HG03521 (cell line): ENCODE measurements around the gene HTRA2.

Experiments used
- ATAC-seq: cut with Tn5 transposase; IDR thresholded peaks from one replicate; pipeline ENCODE4 v1.9.1; 2021; ENCODE audit warnings: mild to moderate bottlenecking, moderate library complexity; ENCODE audit not compliant: unreplicated experiment

The HTRA2 gene

DNA sequence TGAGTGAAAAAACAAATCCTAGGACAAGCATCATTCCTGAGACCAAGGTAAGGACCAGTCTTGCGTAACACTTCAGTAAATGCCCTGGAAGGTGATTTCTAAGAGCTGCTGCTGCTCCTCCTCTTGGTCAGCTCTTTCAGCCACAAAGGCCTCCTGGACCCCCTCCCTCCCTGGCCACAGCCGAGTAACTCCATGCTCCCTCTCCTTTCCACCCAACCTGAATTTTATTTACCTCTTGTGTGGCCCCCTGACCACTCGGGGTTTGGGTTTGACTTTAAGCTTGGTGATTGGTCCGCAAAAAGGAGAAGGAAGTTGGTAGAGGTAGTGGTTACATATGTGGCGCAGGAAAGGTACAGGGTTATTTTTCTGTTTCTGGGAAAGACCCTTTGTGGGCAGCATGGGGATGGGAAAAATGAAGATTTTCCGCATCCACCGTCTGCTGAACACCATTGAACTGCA lies 9.2 kb downstream of the HTRA2 start:
- ATAC-seq = no peak

DNA sequence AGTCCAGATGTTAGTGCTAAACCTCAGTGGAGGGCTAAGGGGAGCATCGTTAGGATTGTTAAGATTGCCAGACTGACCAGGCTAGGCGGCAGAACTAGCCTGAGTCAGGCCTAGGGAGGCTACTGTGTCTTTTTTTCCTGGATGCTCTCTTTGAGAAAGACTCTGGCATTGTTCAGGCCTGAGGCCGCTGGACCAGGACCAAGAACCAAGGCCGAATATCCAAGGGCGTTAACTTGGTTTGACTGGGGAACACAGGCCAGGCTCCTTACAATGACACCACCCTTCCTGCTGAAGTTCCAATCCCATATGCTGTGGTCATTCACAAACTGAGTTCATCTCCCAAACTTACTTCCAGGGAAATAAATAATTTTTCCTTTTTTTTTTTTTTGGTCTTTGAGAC lies 10.6 kb downstream of the HTRA2 start:
- no peak for ATAC-seq

GRCh38 chr2:74542978-74543377 lies 13.2 kb downstream of the HTRA2 start:
- no peak for ATAC-seq

GRCh38 chr2:74544634-74545033 lies 14.9 kb downstream of the HTRA2 start:
- ATAC-seq = no peak

GRCh38 chr2:74546004-74546403 lies 16.3 kb downstream of the HTRA2 start:
- ATAC-seq = no peak

DNA sequence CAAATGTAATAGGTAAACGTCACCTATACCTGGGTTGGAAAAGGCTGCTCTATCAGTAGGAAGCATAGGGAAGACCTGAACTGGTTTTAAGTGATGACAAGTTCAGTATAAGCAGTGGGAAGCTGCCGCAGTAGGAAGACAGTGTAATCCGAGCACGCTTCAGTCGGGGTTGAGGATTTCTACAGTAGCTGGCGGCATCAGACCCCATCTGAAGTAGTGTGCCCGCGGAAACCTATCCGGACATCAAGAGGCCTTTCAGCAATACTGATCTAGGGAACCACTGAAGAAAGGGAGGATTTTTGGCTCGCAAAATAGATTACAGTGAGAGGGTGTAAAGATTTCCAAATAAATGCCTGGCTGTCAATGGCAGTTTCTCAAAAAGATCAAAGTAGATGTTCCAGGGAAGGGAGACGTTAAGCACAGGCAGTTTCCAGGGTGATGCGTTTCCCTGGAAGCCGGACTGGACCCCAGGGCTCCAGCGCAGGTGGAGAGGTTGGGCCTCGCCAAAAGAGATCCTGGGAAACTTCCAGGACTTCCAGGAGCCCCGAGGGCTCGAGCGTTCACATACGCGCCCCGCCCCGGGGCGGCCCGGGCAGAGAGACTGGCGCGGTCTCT lies 18.7 kb downstream of the HTRA2 start:
- ATAC-seq = no peak

GRCh38 chr2:74548900-74549826 lies 19.4 kb downstream of the HTRA2 start:
- ATAC-seq = no peak

DNA sequence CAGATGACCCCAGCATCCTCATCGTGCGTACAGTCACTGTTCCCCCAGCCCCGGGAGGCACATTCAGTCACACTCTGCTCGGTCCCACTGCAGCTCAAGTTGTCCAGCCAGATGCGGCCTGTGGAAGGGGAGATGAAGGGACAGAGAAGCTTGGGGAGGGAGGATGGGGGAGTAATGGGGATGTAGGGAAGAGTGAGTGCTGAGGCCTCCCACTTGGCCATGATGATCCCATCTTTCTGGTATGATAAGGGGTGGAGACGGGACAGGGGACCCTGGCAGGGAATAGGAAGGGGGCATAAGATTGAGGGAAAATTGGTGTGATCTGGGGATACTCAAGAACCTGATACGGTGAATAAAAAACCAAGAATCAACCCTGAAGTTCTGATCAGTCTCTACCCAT lies 20.5 kb downstream of the HTRA2 start:
- ATAC-seq = no peak

DNA sequence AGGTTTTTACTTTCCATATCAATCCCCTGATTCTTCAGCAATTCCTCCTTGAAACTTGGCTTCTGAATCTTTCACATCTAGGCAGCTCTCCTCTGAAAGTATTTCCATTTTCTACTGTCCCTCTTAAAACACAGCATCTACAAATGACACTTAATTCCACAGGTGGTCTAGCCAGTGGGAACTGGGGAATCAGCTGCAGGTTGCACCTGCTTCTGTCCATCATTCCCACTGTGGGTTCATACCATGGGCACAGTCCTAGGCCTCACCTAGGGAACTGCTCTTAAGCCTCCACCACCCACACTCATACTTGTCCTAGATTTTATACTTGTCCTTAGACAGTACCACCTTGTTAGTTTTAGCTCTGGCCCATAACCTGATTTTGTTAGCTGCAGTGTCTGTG lies 21.8 kb downstream of the HTRA2 start:
- ATAC-seq = no peak

GRCh38 chr2:74551942-74552913 lies 22.5 kb downstream of the HTRA2 start:
- ATAC-seq = no peak

GRCh38 chr2:74552914-74553811 lies 23.4 kb downstream of the HTRA2 start:
- no peak for ATAC-seq

- ATAC-seq = peak; percentile 45
These were observed 24.4 kb downstream of the HTRA2 start, which contains the start of the genes DOK1 and LOXL3 for GRCh38 chr2:74553892-74554819. Gene DOK1, plus strand, starts transcription at chr2:74554720. Its CDS starts 35 bp downstream, at chr2:74554755. Gene LOXL3, minus strand, starts transcription at chr2:74553942. Its CDS starts 1,308 bp downstream, at chr2:74552634.

DNA sequence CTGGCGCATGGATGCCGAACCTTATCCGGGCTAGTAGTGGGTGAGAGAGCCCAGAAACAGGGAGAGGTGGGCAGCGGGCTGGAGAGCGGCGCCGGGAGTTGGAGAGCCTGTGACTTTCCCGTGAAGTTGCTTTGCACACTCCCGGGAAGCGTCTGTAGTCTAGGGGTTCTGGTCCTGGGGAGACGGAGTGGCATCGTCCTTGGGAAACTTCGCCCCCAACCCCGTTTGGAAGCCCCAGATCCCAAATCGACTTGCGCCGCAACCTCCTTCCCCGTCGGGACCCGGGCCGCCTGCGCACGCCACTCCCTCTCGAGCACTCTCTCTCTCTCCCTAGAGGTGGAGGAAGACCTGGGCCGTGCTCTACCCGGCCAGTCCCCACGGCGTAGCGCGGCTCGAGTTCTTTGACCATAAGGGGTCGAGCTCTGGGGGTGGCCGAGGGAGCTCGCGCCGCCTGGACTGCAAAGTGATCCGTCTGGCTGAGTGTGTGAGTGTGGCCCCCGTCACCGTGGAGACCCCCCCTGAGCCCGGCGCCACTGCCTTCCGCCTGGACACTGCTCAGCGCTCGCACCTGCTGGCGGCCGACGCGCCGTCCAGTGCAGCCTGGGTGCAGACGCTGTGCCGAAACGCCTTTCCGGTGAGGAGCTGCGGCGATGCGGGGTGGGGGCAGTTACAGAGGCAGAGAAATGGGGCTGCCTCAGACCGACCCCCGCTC lies 25.2 kb downstream of the HTRA2 start:
- ATAC-seq = peak; percentile 39

- no peak for ATAC-seq
These were observed 25.9 kb downstream of the HTRA2 start for GRCh38 chr2:74555610-74556103.

DNA sequence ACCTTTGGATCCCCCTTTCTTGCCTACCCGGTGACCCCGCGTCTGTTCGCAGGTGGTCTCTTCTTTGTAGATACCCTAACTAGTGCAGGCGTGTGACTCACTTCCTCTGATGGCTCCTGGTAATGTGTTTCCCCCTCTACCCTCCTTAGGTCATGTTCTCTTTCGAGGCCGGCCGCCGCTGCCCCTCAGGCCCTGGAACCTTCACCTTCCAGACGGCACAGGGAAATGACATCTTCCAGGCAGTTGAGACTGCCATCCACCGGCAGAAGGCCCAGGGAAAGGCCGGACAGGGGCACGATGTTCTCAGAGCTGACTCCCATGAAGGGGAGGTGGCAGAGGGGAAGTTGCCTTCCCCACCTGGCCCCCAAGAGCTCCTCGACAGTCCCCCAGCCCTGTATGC lies 26.4 kb downstream of the HTRA2 start:
- ATAC-seq = no peak

- no peak for ATAC-seq
These were observed 27.2 kb downstream of the HTRA2 start for GRCh38 chr2:74556831-74557370.
